ENCODE data around the gene TSPAN15.
"Not testable (repeated sequence)": the region's sequence is repeated elsewhere in the genome, so short reads cannot be mapped to it uniquely, and the experiment has no call there.

TSPAN15 gene

DNA sequence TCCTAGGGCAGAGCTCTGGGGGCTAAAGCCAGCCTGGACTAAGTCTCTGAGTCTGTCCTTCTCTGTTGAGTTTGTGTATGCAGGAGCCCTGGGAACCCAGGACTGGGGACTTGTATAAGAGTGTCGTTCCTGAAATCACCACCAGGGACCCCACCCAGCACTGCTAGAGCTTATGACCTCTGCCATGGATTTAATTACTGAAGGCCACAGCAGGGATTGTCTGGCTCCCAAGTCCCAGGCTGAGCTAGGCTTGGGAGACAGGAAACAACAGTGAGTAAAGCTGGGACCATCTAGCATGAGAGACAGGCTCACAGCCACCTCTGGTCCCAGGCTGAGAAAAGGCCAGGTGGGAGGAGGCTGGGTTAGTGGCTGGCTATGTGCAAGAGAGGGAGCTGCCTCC, 1.4 kb upstream of the TSPAN15 start:
- DNase-seq, result no peak

DNA sequence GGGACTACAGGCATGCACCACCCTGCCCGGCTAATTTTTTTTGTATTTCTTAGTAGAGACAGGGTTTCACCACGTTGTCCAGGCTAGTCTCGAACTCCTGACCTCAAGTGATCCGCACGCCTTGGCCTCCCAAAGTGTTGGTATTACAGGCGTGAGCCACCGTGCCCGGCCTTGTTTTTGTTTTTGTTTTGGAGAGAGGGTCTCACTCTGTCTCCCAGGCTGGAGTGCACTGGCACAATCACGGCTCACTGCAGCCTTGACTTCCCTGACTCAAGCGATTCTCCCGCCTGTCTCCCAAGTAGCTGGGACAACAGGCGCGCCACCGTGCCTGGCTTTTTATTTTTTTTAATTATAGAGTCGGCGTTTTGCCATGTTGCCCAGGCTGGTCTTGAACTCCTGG, 870 bp upstream of the TSPAN15 start:
- DNase-seq, result not testable (repeated sequence)

DNA sequence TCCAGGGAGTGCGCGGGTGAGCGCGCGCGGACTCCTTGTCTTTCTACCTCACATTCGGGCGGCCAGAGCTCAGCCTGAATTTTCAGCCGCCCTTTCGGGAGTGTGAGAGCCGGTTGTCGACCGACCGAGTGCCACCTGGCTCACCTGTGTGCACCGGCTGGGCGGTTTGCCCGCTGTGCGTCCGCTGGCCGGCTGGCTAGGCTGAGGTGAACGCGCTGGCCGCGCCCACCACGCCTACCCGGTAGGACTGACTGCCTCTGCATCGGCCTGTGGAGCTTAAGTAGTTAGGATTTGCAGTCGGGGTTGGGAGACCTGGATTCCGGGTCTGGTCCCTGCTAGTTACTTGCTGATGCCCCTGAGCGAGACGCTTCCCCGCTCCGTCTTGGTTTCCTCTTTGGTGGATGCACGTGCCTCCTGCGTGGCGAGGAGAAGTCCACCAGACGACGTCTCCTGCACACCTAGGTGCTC, 553 bp downstream of the TSPAN15 start:
- no peak for DNase-seq

DNA sequence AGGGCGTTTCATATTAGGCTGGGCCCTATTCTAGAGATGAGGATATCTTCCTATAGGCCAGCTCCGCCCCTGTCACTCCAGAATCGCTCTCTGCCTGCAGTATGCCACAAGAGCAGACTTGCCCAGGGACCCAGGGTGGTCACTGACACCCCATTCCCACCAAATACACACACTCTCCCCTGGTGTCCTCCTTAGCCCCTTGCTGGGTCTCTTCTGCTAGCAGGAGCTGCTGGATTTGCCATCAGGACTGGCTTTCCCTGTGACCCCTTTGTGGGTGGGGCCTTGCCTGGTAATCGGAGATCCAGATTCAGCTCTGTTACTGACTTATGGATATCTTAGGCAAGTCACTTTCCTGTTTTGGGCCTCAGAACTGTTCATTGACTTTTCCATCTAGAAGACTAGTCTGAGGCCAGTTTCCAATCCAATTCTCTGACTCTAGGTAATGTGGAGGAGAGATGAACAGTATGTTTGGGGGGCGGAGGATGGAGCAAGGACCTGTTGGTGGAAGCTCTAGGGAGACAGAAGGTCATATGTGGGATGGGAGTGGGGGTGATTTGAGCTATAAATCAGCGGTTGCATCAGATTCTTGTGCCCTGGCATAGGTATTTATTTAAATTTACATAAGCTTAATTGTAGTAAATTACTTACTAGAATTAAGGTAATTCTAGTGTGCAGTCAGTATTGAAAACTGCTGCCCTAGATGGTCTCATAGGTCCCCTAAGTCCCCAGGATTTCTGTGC, 1.6 kb downstream of the TSPAN15 start:
- DNase-seq, result no peak

DNA sequence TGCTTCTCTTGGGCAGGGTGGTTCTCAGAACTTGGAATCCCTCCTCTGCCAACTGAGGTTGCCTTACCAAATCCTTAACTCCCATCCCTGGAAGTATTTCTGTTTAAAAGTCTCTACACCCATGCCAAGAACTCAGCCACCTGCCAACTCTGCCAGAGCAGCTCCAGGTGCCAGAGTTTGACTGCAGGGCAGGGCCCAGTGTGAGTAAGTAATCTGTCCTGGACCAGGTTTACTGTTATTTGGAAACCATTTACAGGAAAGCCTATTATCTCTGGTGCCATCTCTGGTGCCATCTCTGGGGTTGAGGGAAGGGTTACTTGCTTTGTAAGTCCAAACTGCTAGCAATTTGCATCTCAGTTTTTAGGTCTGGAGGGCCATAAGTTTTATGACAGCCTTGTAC, 2.5 kb downstream of the TSPAN15 start:
- no peak for DNase-seq

DNA sequence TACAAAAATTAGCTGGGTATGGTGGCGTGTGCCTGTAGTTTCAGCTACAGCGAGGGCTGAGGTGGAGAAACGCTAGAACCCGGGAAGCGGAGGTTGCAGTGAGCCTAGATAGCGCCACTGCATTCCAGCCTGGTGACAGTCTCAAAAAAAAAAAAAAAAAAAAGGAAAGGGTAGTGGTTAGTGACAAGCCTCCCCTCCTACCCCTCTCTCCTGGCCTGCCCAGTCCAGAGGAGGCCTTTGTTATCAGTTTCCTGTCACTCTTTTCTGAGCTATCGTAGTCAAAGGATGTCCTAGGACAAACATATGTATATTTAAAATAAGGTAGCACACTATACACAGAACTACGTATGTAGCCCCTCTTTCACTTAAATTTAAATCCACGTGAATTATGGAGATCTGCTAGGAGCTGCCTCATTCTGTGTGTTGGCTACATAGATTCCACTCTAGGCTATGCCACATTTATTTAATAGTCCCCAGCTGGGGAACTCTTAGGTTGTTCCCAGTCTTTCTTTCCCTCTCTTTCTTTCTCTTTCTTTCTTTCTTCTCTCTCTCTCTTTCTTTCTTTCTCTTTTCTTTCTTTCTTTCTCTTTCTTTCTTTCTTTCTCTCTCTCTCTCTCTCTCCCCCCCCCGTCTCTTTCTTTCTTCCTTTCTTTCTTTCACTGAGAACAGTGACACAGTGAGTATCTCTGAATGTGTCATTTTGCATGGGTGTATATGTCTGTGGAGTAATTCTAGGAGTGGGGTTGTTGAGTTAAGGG, 3.9 kb downstream of the TSPAN15 start:
- no peak for DNase-seq

DNA sequence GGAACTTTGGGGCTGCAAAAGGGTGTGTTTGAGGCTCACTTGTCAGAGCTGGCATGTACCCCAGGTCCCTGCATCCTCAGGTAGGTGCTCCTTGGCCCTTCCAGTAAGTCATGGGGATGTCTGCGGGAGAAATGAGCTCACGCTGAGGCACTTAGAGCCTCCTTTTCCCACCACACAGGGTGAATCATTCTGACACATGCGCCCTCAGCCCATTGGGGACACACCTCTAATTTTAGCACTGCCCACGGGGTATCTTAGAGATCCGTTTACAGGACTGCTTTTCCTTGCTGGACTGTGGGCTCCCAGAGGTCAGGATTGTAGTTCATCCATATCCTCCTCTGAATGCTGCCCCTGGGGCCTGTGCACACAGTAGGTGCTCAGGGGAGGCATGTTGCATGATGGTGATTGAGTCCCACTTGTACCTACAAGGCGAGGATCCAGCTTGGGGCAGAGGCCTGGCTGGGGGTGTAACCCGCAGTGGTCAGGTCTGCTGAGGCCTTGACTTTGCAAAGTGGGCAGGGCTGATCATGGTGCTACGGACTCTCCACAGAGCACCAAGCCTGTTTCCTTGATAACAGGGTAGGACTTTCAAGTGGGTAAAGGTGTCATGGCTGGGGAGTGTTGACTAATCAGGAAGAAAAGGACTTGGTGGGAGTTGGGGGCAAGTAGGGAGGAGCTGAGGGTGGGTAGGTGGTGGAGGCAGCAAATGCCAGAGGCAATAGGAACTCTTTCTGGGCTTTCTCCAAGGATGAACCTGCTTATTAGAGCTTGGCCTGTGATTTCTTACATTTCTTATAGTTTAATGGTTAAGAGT, 5.8 kb downstream of the TSPAN15 start:
- no peak for DNase-seq

DNA sequence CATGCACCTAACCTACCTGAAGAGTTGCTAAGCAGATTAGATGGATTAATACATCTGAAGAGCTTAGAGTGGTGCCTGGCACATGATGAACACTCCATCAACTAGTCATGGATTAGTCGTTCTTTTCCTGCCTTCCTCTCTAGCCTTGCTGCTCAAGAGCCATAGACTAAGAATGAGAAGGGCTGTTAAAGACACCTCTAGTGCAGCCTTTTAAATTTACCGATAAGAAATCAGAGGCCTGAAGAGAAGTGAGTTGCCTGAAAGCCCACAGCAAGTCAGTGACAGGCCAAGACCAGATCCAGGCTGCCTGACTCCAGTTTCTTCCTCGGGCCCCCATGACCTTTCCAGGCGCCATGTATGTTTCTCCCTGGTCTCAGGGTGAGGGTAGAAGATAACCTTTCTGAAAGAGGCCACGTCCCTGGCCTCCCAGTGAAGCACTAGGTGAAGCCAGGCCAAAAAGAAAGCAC, 6.5 kb downstream of the TSPAN15 start:
- no peak for DNase-seq

DNA sequence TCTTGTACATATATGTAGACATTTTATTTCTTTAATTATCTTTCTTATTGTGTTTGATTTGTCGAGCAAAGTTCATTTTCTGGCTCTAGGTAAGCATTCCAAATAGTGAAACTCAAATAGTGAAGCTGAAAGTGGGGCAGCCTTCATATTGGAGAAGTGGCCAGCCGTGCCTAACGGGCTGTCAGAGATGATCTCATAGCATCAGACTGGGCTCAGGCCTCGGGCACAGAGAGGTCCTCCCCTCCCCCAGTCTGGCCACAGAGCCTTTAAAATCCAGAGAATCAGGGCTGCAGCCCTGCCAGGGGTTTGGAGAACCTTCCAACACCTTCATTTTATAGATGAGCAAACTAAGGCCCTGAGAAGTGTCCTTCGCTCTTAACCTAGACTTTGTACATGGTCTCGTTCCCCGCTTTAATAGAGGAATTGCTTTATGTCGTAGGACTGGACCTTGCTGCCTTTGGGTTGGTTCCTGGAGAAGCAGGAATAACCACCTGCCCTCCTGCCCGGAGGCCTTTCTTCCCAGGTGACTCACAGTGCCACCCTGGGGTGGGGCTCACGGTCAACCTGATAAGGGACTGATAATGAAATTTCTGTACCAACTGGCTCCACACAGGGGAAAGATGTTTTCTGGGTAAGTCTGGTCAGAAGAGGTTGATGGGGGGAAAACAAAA, 7.3 kb downstream of the TSPAN15 start:
- DNase-seq, result no peak

DNA sequence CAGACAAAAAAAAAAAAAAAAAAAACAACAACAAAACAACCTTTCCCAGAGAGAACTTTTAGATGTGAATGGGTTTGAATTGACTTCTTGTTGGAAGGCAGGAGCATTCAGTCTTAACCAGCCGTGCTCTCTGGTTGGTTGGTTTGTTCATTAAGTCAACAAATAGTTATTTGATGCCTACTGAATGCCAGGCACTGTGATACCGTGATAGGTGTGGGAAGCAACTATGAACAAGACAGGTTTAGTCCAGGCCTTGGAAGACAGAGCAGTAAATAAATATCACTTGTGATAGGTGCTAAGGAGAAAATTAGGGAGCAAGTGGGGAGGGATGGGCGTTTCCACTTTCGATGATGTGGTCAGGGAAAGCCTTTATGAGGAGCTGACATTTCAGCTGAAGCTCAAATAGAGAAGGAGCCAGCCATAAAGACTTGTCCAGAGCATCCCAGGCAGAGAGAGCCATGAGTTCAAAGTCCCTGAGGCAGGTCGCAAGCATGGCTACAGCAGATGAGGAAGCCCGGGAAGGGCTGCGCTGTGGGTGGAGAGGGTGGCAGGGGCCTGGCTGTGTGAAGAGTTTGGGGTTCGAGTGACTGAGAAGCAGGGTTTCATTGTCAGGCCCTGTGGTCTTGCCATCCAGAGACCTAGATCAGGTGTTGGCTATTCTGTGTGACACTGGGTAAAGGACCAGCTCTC, 8.0 kb downstream of the TSPAN15 start:
- DNase-seq, result no peak

DNA sequence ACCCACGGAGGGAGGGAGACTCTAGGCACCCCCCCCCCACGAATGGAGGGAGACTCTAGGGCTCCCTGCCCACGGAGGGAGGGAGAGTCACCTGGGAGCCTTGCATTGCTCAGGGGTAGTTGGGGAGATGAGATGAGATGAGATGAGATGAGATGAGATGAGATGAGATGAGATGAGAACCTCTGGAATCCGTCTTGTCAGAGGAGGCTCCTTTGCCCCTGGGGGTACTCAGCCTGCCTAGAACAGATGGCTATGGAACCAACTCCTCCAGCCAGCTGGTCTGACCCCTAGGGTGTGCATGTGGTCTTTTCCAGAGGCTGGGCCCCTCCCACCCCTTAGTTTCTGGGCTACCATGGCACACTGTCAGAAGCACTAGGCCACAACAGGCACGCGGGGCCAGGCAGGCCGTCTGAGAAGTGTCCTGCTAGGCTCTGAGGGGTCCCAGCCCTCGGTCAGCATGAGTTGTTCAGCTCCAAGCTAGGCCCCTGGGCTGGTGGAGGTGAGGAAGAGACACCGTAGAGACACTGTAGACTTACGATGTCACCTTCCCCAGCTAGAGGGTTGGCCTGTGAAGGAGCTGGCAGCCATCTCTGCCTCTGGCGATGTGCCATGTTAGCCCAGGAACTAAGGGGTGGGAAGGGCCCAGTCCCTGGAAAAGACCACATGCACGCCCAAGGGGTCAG, 8.8 kb downstream of the TSPAN15 start:
- DNase-seq, result no peak

DNA sequence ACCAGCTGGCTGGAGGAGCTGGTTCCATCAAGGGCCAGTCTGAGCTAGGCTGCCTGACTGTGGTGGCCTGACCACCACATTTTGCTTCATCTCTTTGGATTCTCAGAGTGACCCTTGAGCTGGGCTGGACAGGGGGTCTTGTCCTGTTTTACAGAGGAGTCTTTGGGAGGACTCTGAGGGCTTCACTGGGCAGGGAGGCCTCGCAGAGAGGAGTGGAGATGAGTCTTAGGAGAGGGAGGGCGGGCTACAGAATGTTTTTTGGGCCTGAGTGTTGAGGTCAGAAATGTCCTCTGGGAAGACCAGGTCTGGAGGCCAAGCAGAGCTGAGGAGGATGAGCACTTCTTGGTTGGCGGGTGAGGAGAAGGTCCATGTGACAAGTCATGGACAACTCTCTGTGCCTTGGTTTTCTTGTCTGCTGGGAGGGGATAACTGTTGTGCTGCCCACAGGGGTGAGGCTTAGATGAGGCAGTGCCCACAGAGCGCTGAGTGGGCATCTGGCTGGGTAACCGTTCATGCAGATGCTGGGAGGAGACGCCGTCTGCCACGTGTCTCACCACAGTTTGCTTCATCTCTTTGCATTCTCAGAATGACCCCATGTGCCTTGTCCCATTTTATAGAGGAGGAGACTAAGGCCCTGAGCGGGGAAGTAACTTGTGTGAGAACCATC, 9.4 kb downstream of the TSPAN15 start:
- no peak for DNase-seq

DNA sequence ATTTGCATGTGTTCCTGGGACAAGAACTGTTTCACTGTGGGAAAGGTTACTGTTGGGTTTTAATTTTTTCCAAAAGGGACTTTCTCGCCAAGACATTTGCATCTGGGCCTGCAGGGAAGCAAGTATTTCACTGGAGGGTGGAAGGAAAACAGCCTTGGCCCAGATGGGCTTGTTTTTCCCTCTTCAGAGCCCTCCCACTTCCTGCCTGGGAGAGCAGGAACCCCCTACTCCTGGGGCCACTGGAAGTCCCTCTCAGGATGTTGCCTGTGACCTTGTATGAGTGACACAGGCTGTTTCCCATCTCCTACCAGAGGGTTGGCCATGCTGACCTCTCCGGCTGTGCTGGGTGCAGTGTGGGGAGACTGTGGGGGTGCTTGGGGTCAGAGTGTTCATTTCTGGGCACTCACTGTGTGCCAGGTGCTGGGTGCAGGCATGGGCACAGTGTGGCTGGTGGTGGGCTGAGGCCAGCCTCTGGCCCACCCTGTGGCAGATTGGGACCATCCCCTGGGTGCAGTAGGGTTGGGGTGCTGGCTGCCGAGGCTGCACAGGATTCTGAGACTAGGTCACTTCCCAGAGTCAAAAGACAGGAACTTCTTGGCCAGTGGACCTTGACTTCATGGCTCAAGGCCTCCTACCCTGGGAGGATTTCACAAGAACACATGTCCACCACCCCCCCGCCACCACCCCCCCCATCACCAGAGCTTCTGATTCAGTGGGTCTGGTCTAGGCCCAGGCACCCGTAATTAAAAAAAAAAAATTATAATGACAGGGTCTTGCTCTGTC, 10.2 kb downstream of the TSPAN15 start:
- DNase-seq, result no peak

DNA sequence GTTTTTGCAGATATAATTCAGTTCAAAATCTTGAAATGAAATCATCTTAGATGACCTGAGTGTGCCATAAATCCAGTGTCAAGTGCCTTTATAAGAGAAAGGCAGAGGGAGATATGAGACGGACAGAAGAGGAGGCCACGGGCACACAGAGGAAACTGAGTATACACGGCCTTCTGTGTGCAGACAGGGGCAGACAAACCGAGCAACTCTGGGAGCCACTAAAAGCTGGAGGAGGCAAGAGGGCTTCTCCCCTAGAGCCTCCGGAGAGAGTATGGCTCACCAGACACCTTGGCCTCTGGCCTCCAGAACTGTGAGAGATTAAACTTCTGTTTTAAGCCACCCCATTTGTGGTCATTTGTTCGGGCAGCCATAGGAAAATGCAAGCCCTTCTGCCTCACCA, 12.6 kb downstream of the TSPAN15 start:
- no peak for DNase-seq

DNA sequence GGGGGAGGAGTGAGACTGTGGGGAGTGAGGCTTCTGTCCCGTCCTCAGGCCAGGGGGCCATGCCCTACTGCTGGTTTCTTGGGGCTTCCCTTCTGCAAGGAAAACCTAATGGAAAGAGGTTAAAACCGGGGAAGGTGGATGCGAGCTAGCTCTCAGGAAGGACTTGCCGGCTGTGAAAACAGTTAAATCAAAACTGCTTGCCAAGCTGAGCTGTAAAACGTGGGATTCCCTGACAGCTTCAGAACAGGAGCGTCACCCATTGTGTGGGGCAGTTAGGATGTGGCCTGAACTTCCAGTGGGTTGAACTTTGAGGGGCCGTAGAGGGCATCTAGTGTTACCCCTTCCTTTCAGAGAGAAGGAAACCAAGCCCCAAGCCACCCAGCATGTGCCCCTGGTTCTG, 13.1 kb downstream of the TSPAN15 start:
- no peak for DNase-seq

DNA sequence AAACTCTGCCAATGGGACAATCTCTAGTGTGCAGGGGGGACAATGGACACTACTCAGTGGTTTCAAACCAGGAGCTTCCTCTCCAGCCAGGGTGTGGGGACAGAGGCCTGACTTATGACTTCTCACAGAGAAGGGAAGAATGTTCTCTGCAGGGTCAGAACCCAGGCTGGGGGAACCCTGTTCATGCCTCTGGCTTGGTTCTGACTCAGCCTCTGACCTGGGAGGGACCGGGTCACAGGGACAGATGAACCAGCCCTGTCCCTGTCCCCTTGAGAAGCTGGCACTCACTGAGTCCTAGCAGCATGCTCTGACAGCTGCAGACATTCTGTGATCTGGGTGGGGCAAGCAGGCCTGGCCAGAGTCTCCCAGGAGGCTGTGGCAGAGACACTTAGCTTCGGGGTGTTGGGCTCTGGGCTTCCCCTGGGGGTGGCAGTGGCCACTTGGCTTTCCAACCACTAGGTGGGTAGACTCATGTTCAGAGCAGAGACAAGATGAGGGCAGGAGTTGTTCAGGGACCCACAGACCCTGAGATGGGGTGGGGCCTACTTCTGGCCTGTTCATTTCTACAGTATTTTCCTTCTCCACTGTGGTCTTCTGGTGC, 13.6 kb downstream of the TSPAN15 start:
- no peak for DNase-seq

DNA sequence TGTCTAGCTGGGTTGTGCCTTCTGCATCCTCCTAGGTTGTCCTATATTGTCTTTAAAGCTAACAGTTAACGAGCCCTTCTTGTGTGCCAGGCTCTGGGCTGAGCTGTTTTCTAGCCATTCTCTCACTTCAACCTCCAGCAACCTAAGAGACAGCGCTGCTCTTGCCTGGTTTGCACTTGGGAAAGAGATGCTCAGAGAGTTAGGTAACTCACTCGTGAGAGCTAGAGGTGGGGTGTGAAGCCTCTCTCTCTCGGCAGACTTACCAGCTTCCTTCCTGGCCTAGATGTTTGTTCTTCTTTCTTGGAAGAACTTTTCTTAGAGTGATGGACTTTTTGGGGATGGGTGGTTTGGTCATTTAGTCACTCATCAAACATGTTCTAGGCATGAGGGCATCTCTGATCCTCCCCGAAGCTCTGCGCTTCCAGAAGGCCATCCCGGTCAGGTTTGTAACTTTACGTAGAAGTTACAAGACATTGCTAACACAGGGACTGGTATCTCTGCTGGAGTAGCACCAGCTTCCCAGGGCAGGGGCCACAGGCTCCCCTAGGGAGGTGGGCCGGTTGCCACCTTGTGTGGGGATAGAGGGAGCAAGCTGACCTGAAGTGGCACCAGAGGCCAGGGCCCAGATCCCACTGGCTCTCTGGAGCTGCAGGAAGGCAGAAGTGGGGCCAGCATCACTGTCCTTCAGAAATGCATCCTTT, 14.3 kb downstream of the TSPAN15 start:
- no peak for DNase-seq

DNA sequence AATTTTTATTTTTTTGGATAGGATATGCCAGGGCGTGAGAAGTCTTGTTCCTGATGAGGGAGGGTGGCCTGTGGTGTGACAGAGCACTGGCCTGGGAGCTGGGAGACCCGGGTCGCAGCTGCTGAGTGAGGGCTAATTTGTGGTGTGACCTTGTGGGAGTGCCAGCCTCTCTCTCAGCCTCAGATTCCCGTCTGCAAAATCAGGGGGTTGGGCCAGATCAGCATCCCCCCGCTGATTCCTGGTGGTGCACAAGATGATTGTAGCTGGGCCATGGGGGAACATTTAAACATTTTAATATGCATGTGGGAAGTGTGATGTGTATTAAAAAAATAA, 14.9 kb downstream of the TSPAN15 start:
- no peak for DNase-seq

DNA sequence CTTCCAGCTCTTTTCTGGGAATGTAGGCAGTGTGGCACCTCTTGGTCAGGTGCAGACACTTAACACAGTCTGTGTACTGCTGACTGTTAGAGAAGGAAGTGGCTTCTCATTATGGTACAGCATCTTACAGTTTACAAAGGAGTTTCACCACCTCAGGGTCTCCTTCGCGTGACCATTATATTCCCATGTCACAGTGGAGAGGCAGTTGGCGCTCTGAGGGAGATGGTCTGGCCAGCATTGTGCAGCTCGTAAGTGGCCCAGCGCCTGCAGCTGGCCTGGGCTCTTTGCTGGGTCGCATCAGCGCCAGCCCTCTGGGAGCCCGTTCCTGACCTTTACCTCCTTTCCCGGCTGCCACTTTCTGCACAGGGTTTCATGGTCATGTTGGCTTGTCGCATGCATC, 15.4 kb downstream of the TSPAN15 start:
- DNase-seq, result no peak
